SK-N-MC (cell line): Measurements from ENCODE around the gene CGB5.

Source experiments
- EZH2 ChIP-seq: fragments of 200-600 bp; sonication (generic); IDR thresholded peaks from one replicate; pipeline ENCODE4 v1.6.1; 2017; ENCODE audit warnings: antibody characterized with exemption
- POLR2AphosphoS5 ChIP-seq: IDR thresholded peaks from 2 replicates; pipeline ENCODE4 v1.6.1; 2012; ENCODE audit warnings: mild to moderate bottlenecking, low read depth, low read length, borderline replicate concordance

DNA sequence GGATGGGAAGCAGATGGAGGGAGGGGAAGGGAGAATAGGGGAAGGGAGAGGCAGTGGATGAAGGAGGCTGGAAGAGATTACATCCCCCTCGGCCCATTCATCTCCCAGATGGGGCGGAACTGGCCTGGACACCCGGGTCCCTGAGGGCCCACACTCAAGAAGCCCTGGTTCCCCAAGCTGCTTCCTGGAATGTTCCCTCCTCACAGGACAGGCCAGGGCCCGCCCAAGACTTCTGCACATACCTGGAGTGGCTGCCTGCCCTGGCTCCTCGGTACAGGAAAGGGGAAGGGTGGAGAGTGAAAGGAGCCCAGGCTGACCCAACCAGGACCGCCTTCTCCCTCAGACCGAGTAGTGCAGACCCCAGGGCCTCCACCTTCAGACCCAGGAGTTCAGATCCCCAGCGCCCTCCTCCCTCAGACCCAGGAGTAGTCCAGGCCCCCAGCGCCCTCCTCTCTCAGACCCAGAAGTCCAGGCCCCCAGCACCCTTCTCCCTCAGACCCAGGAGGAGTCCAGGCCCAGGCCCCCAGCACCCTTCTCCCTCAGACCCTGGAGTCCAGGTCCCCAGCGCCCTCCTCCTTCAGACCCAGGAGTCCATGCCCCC, 20.5 kb downstream of the CGB5 start:
- TF ChIP-seq EZH2 (no peak), POLR2AphosphoS5 (no peak)
